GM12878 (cell line): Measurements from ENCODE around the gene MARCHF6. TPM values are rescaled to one million over a fixed set of nuclear protein-coding genes. Genes with fewer than 3 reads are reported as not detected.

Experiments used
- ATAC-seq: fragments of 200-7000 bp; cut with Tn5 transposase; 3 replicates; pipeline ENCODE4 v1.9.1; 2020; ENCODE audit warnings: mild to moderate bottlenecking, moderate library complexity
- BruUV-seq: library from RNA; stranded (reverse); fragments of 400-500 nt; replicated peaks from 2 replicates; lab custom pipeline; 2021; lab: Mats Ljungman, UMichigan
- CTCF ChIA-PET: fragments of 300-600 bp; sonication (Branson Sonifier 250); formaldehyde crosslinking; extraction: SDS; loops from one replicate; lab custom pipeline; 2021; ENCODE audit warnings: inconsistent platforms; lab: Yijun Ruan, JAX
- POLR2A ChIA-PET: fragments of 350-600 bp; formaldehyde crosslinking; extraction: SDS; loops from one replicate; lab custom pipeline; 2021; ENCODE audit warnings: inconsistent platforms; lab: Charles Lee
- RAD21 ChIA-PET: fragments of 300-600 bp; sonication (Branson Sonifier 250); formaldehyde crosslinking; loops from one replicate; lab custom pipeline; 2023; ENCODE audit warnings: antibody characterized with exemption; ENCODE audit not compliant: unreplicated experiment; lab: Charles Lee
- SMC1A ChIA-PET: fragments of 300-600 bp; sonication (Branson Sonifier 250); formaldehyde crosslinking; loops from one replicate; lab custom pipeline; 2023; ENCODE audit not compliant: unreplicated experiment, uncharacterized antibody; lab: Charles Lee
- DNase-seq: peaks from one replicate; pipeline ENCODE4 v3.0.0-alpha.2; 2011; ENCODE audit warnings: low read depth, low spot score
- FAIRE-seq: peaks from 3 replicates; lab custom pipeline; 2011; peaks lifted over from hg19 to GRCh38; lab: Jason Lieb, UNC
- H2AFZ ChIP-seq: 2 replicates; pipeline ENCODE4 v1.6.0; 2011; ENCODE audit warnings: low read depth, low read length, control low read depth; ENCODE audit not compliant: control insufficient read depth
- H3K27ac ChIP-seq: 2 replicates; pipeline ENCODE4 v1.5.1; 2011; ENCODE audit warnings: control low read depth; ENCODE audit not compliant: control insufficient read depth, insufficient read depth
- H3K27me3 ChIP-seq, 2 experiments: replicated peaks in 1 of 2; 2 replicates each; pipeline versions ENCODE4 v1.6.0 to v1.6.1; 2011; ENCODE audit warnings: low read length in 1 of 2; ENCODE audit not compliant: control insufficient read depth in 2 of 2, insufficient read depth in 2 of 2
- H3K36me3 ChIP-seq, 2 experiments: 2 replicates each; pipeline ENCODE4 v1.5.1; 2011; ENCODE audit warnings: low read length in 1 of 2; ENCODE audit not compliant: control insufficient read depth in 2 of 2, insufficient read depth in 2 of 2
- H3K4me1 ChIP-seq: 2 replicates; pipeline ENCODE4 v1.6.1; 2011; ENCODE audit warnings: mild to moderate bottlenecking, low read length, moderate library complexity, mixed read lengths; ENCODE audit not compliant: control insufficient read depth, insufficient read depth
- H3K4me2 ChIP-seq: 2 replicates; pipeline ENCODE4 v1.6.0; 2011; ENCODE audit warnings: control low read depth; ENCODE audit not compliant: control insufficient read depth, insufficient read depth
- H3K4me3 ChIP-seq: fragments of 200-600 bp; sonication (generic); 2 replicates; pipeline ENCODE4 v1.5.1; 2016
- H3K79me2 ChIP-seq: 2 replicates; pipeline ENCODE4 v1.6.0; 2011; ENCODE audit warnings: low read length; ENCODE audit not compliant: control insufficient read depth, insufficient read depth
- H3K9ac ChIP-seq: 2 replicates; pipeline ENCODE4 v1.8.0; 2011; ENCODE audit warnings: low read length, control low read depth, mixed read lengths; ENCODE audit not compliant: control insufficient read depth, insufficient read depth
- H3K9me3 ChIP-seq: replicated peaks from 3 replicates; pipeline ENCODE4 v1.5.1; 2011; ENCODE audit warnings: mild to moderate bottlenecking, low read length; ENCODE audit not compliant: control insufficient read depth, insufficient read depth
- H4K20me1 ChIP-seq: 2 replicates; pipeline ENCODE4 v1.6.0; 2011; ENCODE audit not compliant: control insufficient read depth, insufficient read depth
- GABPA ChIP-seq: IDR thresholded peaks from 2 replicates; pipeline ENCODE4 v1.6.1; 2014; ENCODE audit warnings: antibody characterized with exemption, low read depth, mild to moderate bottlenecking, inconsistent platforms
- PAX5 ChIP-seq: IDR thresholded peaks from 2 replicates; pipeline ENCODE4 v1.6.1; 2011; ENCODE audit warnings: low read depth, low read length, borderline replicate concordance
- PML ChIP-seq: IDR thresholded peaks from 2 replicates; pipeline ENCODE4 v1.6.1; 2012; ENCODE audit warnings: low read length, inconsistent platforms
- POLR2AphosphoS5 ChIP-seq: IDR thresholded peaks from 2 replicates; pipeline ENCODE4 v1.6.1; 2011; ENCODE audit warnings: mild to moderate bottlenecking, low read length, inconsistent platforms
- STAT3 ChIP-seq: IDR thresholded peaks from 2 replicates; pipeline ENCODE4 v1.6.1; 2011; ENCODE audit warnings: low read depth, low read length, improper control_type of control experiment
- ZNF217 ChIP-seq: fragments of 450-650 bp; IDR thresholded peaks from 2 replicates; pipeline ENCODE4 v1.6.1; 2017; ENCODE audit warnings: antibody characterized with exemption, mild to moderate bottlenecking
- WGBS: methylation state at CpG from one replicate; pipeline ENCODE4 v1.1.6; 2016; ENCODE audit warnings: low lambda C conversion rate; ENCODE audit not compliant: insufficient replicate concordance, insufficient coverage; ENCODE audit errors: missing lambda C conversion rate; 5-methylcytosine and 5-hydroxymethylcytosine counted together
- in situ Hi-C: fragments of 300-500 bp; cut with MboI; formaldehyde crosslinking; loops from 9 replicates; pipeline ENCODE4 v1.14.3; 2018; ENCODE audit warnings: mixed read lengths
- intact Hi-C: fragments of 100-400 bp; cut with micrococcal nuclease; formaldehyde crosslinking; loops from one replicate; pipeline ENCODE4 v1.14.2; 2022; ENCODE audit not compliant: unreplicated experiment
- polyA plus RNA-seq, 11 experiments: library from polyadenylated mRNA; depleted of rRNA in 4 of 11; unstranded in 6 of 11; stranded (reverse) in 5 of 11; fragments of >200 nt; fragmentation: Nextera tagmentation in 4 of 11; fragmentation: Illumina TruSeq in 1 of 11; extraction: Ambion mirVana in 4 of 11; extraction: Trizol in 1 of 11; gene quantifications; 1 replicate in 1 of 11; 2 replicates in 10 of 11; pipeline versions ENCODE4 v1.2.1 to v1.2.3, GENCODE V29; 2011 to 2016; ENCODE audit warnings: inconsistent platforms in 2 of 11, missing spikeins in 2 of 11, low read depth in 1 of 11
- total RNA-seq, 4 experiments: library from RNA; depleted of rRNA in 3 of 4; stranded (reverse); fragments of >200 nt in 3 of 4; fragmentation: Illumina TruSeq in 1 of 4; extraction: Trizol in 1 of 4; gene quantifications; 2 replicates each; pipeline versions ENCODE4 v1.2.1 to v1.2.3, GENCODE V29; 2013 to 2021
- TF ChIP-seq, protein P1 (sequence below): fragments of 450-650 bp; IDR thresholded peaks from 2 replicates; pipeline ENCODE4 v1.6.1; 2014; ENCODE audit warnings: mild to moderate bottlenecking
- TF ChIP-seq, protein P2 (sequence below): fragments of 450-650 bp; formaldehyde crosslinking; IDR thresholded peaks from 2 replicates; pipeline ENCODE4 v1.4.0; 2020; ENCODE audit warnings: mild to moderate bottlenecking, moderate library complexity

MARCHF6 gene
- total and polyA plus RNA-seq, 10 of the 15 experiments (the other 5 are each of a cell fraction or from before 2014, with no cell fraction given), result 39.1 to 172 (median 61.0) TPM

DNA sequence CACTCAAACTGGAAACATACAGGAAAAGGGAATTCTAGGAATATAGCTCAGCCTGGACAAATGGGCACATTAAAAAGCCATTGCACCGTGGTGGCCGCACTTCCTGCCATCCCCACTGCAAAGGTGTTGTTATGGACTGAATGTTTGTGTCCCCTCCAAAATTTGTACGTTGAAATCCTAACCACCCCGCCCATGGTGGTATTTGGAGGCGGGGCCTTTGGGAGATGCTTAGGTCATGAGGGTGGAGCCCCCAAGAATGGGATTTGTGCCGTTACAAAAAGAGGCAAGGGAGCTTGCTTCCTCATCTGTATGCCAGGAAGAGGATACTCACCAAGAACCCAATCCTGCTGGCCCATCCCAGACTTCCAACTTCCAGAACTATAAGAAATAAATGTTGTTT is 44.7 kb upstream of the MARCHF6 start:
- Histone ChIP-seq H3K9ac (no peak overlapping the region), H3K27me3 (no peaks in the 10 kb centered on the region), H3K4me2 (no peak overlapping the region), H3K36me3 (no peaks in the 10 kb centered on the region), H3K27ac (no peak overlapping the region), H3K9me3 (no peaks in the 10 kb centered on the region), H3K4me1 (peaks cover 3% of the 10 kb centered on the region; the same call in 1 of the 2 replicates), H4K20me1 (no peaks in the 10 kb centered on the region), H2AFZ (no peak overlapping the region), H3K79me2 (no peaks in the 10 kb centered on the region), H3K4me3 (no peak overlapping the region)
- ChIA-PET POLR2A (no interaction called here), RAD21 (no interaction called here), CTCF (interaction anchor here (0.6 kb wide), 1 partner anchor 463 kb away, joined by 3 read pairs; no protein-coding TSS in a partner anchor), SMC1A (no interaction called here)
- WGBS, result 84% methylated on average over 6 of the region's 6 CpGs
- no TSS peak for BruUV-seq
- ATAC-seq, result no peak
- intact Hi-C loops, result no loop called here
- DNase-seq, result no peak
- TF ChIP-seq STAT3 (no peak), POLR2AphosphoS5 (no peak), ZNF217 (no peak), PAX5 (no peak), GABPA (no peak), PML (no peak)
- TF ChIP-seq, protein P1, sequence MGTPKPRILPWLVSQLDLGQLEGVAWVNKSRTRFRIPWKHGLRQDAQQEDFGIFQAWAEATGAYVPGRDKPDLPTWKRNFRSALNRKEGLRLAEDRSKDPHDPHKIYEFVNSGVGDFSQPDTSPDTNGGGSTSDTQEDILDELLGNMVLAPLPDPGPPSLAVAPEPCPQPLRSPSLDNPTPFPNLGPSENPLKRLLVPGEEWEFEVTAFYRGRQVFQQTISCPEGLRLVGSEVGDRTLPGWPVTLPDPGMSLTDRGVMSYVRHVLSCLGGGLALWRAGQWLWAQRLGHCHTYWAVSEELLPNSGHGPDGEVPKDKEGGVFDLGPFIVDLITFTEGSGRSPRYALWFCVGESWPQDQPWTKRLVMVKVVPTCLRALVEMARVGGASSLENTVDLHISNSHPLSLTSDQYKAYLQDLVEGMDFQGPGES, result no peak
- TF ChIP-seq, protein P2, sequence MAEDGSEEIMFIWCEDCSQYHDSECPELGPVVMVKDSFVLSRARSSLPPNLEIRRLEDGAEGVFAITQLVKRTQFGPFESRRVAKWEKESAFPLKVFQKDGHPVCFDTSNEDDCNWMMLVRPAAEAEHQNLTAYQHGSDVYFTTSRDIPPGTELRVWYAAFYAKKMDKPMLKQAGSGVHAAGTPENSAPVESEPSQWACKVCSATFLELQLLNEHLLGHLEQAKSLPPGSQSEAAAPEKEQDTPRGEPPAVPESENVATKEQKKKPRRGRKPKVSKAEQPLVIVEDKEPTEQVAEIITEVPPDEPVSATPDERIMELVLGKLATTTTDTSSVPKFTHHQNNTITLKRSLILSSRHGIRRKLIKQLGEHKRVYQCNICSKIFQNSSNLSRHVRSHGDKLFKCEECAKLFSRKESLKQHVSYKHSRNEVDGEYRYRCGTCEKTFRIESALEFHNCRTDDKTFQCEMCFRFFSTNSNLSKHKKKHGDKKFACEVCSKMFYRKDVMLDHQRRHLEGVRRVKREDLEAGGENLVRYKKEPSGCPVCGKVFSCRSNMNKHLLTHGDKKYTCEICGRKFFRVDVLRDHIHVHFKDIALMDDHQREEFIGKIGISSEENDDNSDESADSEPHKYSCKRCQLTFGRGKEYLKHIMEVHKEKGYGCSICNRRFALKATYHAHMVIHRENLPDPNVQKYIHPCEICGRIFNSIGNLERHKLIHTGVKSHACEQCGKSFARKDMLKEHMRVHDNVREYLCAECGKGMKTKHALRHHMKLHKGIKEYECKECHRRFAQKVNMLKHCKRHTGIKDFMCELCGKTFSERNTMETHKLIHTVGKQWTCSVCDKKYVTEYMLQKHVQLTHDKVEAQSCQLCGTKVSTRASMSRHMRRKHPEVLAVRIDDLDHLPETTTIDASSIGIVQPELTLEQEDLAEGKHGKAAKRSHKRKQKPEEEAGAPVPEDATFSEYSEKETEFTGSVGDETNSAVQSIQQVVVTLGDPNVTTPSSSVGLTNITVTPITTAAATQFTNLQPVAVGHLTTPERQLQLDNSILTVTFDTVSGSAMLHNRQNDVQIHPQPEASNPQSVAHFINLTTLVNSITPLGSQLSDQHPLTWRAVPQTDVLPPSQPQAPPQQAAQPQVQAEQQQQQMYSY (CRISPR knock-in tag), result no peak
- in situ Hi-C loops, result no loop called here
- no peak for FAIRE-seq
